Erythroblast (primary cell): ENCODE measurements around the gene LPAR3.

ENCODE experiments used
- GATA1 ChIP-seq: IDR thresholded peaks from 2 replicates; pipeline ENCODE4 v1.6.1; 2011; ENCODE audit warnings: low read depth, mild to moderate bottlenecking, control low read depth, low read length, moderate library complexity
- POLR2A ChIP-seq: IDR thresholded peaks from 2 replicates; pipeline ENCODE4 v1.6.1; 2011; ENCODE audit warnings: mild to moderate bottlenecking, low read length

- TF ChIP-seq POLR2A = no peak
- no peak for TF ChIP-seq GATA1
Measured at GRCh38 chr1:84763912-84764680, 128.9 kb downstream of the LPAR3 start.
